Mesenteric fat pad (tissue), 1 donor: ENCODE data around the gene ANTXRL. TPM values are rescaled to one million over a fixed set of nuclear protein-coding genes. Genes with fewer than 3 reads are reported as not detected.
A peak's percentile ranks its signal among the peaks of the same experiment; 100 is the strongest.
"Not testable (repeated sequence)": the region's sequence is repeated elsewhere in the genome, so short reads cannot be mapped to it uniquely, and the experiment has no call there.

ENCODE experiments used
- DNase-seq: peaks from one replicate; pipeline ENCODE4 v3.0.0-alpha.2; 2020; ENCODE audit warnings: low spot score
- total RNA-seq: library from RNA; stranded (reverse); fragmentation: NEBNext Ultra II Directional; extraction: Animal tissue kit (Norgen Biotek cat#: 25700); gene quantifications from one replicate; pipeline ENCODE4 v1.2.1, GENCODE V29; 2021
- donor health status: DM: yes; HTN: yes; CAD: no.

The ANTXRL gene
- total RNA-seq, 1 donor from 2014 or later = not detected

- DNase-seq = no peak
Measured at GRCh38 chr10:46254007-46254383, 32.8 kb upstream of the ANTXRL start.

DNA sequence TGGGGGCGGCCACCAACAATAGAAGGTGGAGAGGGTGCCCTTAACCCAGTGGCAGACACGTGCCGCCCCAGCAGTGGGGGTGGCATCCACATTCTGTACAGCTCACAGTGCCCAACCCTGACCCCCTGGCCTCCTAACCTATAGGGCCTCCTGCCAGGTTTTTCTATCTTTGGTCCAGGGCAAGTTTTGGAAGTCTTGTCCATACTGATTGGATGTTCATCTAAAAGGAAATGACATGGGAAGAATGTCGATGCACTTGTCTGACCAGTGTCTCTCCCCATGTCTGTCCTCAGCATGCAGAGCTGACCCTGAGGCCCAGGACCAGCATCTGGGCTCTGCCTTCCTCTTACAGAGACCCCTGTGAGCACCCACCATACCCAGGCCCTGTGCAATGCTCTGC, 32.3 kb upstream of the ANTXRL start:
- no peak for DNase-seq

DNA sequence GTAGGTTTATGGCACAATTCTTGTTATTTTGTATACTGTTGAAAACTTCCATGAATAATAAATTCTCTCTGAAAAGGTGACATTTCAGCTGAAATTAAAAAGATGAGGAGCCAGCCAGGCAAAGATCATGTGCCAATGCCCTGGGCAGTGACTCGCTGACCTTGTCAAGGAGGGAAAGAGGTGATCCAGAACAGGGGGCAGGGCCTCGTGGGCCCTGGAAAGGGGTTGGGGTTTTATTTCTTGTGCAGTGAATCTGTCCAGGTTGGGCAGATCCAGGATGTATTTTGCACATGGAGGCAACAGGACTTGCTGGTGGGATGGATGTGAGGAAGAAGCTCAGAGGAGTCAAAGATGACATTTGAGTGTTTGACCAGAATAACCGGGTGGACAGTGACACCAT, 31.6 kb upstream of the ANTXRL start:
- DNase-seq = not testable (repeated sequence)

DNA sequence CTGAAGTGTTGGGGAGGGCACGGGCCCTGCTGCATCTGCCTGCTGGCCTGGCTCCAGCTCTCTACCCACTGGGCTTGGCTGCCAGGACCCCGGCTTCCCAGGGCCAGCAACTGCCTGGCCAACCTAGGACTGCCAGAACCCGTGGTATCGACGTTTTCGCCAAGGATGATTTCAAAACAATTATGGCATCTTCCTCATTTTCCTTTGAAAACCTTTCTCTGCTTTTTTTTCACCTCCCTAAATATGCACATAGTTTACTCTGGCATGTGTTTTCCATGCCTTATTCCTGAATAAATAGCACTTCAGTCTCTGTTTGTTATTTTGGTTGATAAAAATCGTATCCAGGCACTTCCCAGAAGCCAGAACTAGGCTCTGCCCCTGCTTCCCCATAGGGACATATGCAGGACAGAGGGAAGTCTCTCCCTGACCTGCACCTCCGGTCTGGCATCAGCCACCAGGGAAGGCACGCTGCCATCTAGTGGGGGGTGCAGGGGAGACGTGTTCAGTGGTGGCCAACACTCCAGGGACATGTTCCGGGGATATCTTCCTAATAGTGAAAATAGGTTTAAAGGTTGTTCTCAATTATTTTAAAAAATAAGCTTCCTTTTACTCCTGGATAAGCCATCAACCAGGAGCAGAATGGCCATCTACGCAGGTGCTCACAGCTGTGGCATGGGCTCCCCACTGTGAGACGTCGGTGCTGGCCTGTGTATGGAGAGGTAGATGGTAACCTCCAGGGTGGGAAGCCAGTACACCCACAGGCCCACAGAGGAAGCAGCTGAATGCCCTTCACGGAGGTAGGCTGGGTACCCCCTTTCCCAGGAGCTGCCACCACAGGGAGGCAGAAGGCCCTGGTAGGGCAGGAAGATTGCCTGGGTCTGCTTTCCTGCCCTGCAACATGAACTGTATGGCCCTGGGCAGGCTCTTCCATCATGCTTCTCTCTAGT, 30.7 kb upstream of the ANTXRL start:
- DNase-seq = no peak

- DNase-seq = no peak
Measured at GRCh38 chr10:46257099-46257498, 29.7 kb upstream of the ANTXRL start.

DNA sequence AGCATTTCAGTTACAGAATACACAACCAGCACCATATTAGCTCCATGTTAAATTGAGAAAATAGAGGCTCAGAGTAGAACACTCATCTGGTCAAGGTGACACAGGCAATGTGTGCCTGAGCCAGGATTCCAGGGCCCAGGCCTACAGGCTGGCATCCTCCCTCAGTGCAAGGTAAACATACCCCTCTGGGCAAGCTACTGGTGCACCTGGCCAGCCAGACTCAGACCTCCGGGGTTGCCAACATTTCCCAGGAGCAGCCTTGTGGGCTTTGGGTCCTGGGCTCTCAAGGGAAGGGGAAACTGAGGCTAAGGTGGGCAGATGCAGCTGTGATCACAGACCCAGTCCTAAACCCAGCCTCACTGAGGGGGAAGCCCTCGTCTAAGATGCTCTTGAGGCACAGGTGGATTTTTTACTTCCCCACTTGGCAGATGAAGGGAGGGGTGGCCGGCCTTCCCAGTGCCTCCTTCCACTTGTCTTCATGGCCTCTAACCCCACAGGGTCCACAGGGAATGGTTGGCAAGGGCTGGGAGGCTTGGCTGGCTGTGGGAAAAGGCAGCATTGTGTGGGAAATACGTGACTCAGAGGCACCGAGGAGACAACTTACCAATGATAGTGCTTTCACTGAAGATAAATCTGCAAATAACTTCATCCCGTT, 23.8 kb upstream of the ANTXRL start:
- DNase-seq = not testable (repeated sequence)

DNA sequence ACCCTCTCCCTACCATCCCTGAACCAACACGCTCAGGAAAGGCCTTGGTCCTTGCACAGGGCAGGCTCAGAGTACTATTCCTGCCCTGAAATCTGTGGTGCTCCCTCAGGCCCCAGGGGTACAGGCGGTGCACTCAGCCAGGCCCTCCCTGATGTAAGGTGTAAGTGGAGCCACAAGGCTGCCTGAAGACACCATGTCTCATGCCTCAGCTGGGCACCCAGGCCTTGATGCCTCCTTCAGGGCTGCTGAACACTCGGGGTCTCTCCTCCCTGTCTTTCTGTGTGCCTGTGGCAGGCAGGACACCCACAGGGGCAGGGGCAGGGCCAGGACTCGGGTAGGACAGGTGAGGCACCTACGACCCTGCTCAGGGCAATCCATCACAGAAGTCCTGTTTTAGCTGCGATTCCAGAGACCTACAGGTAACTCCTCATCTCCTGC, 22.9 kb upstream of the ANTXRL start:
- DNase-seq = peak; percentile 86

DNA sequence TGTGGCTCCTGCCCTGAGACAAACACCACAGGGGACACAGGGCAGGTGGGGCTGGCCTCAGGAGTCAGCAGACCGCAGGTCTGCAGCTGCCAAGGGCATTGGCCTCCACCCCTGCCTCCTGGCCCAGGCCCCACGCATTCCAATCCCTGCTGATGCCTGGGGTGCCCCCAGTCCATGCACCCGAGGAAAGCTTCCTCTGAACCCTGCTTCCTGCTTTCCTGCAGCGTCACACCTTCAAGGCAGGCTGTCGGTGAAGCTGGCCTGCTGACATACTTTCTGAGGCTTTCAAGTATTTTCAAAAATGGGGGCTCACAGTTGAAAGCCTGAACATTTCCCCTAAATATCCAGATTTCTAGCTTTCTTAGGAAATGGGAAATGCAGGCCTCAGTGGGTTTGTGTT, 22.5 kb upstream of the ANTXRL start:
- DNase-seq = no peak

DNA sequence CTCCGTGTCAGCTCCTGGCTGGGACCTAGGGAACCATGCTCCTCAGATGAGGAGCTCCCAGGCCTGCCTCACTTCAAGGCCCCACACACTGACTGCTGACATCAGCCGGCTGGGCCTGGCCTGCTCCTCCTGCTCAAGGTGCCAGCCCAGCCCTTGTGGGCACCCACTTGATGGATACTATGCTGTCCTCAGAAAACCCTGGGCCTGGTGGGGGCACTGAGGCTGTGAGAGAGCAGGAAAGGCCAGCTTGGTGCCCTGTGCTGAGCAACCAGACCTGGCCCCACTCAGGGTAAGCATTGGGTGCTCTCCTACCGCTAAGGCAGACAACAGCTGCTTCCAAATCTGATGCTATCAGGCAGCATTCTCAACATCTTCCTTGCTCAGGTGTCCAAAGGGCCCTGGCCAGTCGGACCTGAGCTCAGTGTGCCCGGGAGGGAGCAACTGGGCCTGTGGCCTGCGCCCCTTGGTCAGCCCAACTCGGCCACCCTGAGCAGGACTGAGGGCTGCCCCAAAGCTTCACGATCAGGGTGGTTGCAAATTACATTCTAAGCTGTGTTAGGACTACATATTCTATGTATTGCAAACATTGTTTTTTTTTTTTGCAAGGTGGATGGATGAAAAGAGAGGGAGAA, 21.9 kb upstream of the ANTXRL start:
- peak; percentile 81 for DNase-seq

DNA sequence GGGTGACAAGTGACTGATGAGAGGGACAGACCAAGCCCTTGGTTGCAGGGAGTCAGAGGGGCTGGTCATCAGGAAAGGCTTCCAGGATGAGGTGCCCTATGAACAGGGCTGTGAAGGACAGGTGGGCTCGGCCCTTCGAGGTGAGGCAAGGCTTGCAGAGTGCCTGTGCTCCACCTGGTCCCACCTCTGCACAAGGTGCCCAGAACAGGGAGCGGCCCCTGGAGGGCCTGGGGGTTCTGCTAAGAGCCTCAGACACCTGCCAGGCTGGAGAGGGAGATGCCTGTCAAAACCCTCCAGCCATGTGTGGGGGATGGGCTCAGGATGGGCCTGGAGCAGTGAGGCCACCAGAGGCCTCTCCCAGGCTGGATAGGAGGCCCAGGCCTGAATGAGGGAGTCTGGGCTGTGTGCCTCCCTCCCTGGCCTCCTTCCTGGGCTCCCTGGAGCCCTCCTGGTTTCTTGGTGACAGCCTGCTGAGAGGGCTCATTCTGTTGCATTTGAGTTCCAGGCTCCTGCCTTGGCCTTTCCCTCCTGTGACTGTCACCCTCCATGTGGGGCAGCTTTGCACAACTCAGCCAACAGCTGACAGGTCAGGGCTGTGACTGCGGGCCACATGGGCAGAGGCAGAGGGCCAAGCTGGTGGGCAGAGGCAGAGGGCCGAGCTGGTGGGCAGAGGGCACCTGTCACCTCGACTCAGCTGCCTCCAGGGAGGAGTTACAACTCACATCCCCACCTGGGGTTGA, 21.1 kb upstream of the ANTXRL start:
- not testable (repeated sequence) for DNase-seq

DNA sequence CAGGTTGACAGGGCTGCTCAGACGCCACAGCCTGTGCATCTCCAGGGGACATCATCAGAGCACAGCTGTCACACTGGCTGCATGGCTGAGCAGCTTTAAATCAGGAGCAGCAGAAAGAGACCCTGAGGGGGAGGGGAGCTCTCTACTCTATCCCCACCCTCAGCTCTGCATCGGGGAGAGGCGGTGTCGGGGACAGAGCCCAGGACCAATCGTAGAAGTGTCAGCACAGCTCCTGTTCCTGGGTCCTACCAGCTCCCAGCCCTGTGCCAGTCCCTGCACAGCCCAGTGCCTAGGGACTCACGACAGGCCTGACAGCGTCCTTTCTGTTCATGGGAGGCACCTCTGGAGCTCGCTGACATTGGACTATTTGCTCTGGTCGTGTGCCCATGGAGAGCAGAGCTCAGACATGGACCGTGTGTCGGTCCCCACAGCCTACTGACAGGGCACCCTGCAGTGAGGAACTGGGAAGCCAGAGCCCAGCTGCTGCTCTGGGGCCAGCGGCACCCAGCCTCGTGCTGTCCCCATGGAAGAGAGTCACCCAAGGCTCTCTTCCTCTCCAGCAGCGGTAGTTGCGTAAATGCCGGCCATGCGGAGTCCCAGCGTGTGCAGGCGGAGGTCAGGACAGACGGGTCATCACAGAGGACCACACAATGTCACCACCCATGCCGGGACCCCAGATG, 20.4 kb upstream of the ANTXRL start:
- no peak for DNase-seq

DNA sequence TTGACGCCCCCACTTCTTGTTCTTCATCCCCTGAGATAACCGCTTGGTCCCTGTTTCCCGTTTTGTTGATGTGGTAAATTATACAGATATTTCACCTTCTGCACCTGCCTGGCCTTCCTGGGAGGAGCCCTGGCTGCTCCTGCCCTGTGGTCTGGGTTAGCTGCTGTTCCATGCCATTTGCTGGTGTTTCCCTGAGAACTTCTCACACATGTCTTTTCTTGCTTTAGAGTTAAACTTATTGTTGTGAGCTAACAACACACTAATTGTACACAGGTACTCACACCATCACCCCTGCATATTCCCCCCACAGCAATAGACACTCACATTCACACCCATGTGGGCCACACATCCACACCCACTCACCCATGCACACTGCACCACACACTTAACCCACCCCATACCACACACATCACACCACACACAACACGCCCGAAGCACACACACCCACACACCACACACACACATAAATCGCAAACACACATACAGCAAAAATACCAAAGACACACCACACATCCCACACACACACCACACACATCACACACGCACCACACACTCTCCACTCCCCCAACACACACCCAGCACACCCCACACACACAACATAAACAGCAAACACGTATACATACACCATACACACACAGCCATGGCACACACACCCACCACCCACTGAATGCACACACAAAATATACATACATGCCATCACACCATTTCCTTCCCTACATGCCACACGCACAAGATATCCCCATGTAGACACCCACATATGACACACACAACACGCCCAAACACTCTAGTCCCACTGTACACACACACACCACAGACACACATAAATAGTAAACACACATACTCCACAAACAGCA, 19.4 kb upstream of the ANTXRL start:
- DNase-seq = no peak

GRCh38 chr10:46268076-46268881, 18.5 kb upstream of the ANTXRL start:
- DNase-seq = no peak

- DNase-seq = not testable (repeated sequence)
Measured at GRCh38 chr10:46269554-46270053, 17.2 kb upstream of the ANTXRL start.

- no peak for DNase-seq
Measured at GRCh38 chr10:46270086-46270811, 16.5 kb upstream of the ANTXRL start.

GRCh38 chr10:46270963-46271530, 15.8 kb upstream of the ANTXRL start:
- not testable (repeated sequence) for DNase-seq

GRCh38 chr10:46271795-46272499, 14.8 kb upstream of the ANTXRL start:
- DNase-seq = not testable (repeated sequence)
